22Rv1 (cell line): ENCODE results near the gene PCK2.

Experiments
- H3K27ac ChIP-seq: fragments of 450-650 bp; 2 replicates; pipeline ENCODE4 v1.5.1; 2017
- ZFX ChIP-seq: fragments of 450-650 bp; IDR thresholded peaks from 2 replicates; pipeline ENCODE4 v1.6.1; 2017; ENCODE audit warnings: antibody characterized with exemption, borderline replicate concordance
- TF ChIP-seq, protein P1 (sequence below): fragments of 450-650 bp; IDR thresholded peaks from 2 replicates; pipeline ENCODE4 v1.5.1; 2017; ENCODE audit warnings: mild to moderate bottlenecking

Gene PCK2

GRCh38 chr14:24069411-24069735 lies 24.7 kb upstream of the PCK2 start:
- TF ChIP-seq, protein P1, sequence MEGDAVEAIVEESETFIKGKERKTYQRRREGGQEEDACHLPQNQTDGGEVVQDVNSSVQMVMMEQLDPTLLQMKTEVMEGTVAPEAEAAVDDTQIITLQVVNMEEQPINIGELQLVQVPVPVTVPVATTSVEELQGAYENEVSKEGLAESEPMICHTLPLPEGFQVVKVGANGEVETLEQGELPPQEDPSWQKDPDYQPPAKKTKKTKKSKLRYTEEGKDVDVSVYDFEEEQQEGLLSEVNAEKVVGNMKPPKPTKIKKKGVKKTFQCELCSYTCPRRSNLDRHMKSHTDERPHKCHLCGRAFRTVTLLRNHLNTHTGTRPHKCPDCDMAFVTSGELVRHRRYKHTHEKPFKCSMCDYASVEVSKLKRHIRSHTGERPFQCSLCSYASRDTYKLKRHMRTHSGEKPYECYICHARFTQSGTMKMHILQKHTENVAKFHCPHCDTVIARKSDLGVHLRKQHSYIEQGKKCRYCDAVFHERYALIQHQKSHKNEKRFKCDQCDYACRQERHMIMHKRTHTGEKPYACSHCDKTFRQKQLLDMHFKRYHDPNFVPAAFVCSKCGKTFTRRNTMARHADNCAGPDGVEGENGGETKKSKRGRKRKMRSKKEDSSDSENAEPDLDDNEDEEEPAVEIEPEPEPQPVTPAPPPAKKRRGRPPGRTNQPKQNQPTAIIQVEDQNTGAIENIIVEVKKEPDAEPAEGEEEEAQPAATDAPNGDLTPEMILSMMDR = no peak
- no peak for TF ChIP-seq ZFX
- H3K27ac ChIP-seq = no peak overlapping the region

GRCh38 chr14:24070285-24071143 lies 23.6 kb upstream of the PCK2 start:
- H3K27ac ChIP-seq = no peak overlapping the region
- no peak for TF ChIP-seq ZFX
- TF ChIP-seq, protein P1 = no peak

DNA sequence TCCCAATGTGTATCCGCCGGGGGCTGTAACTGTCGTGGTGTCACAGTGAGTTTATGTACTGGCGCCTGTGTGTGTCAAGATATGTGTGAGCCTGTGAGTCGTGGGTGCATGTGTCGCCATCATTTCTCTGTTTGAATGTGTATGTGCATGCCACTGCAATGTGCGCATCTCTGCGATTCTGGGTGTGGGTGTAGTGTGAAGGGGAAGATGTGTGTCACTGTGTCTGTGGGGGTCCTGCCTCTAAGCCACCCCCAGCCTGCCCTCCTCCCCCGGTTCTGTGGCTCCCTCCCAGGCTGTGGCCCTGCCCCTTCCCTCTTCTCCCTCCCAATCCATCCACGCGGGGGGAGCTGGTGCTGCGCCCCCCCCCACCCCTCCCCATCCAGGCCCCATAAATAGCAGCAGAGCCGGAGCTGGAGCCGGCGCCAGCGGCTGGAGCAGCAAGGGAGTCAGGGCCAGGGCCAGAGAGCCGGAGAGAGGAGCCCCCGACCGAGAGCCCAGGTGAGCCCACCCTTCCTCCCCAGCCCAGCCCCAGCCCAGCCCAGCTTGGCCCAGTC lies 22.9 kb upstream of the PCK2 start, which contains the start of gene CPNE6:
Gene CPNE6, plus strand, starts transcription at position 419 of the 554 bp plus-strand sequence. CDS start 1,375 bp downstream, outside the sequence.
- TF ChIP-seq, protein P1 = no peak
- TF ChIP-seq ZFX = no peak
- no peak within 1 kb of the TSS for H3K27ac ChIP-seq

GRCh38 chr14:24071836-24072430 lies 22.2 kb upstream of the PCK2 start:
- H3K27ac ChIP-seq = no peak overlapping the region

GRCh38 chr14:24072436-24072835 lies 21.7 kb upstream of the PCK2 start:
- H3K27ac ChIP-seq = no peak overlapping the region
- TF ChIP-seq, protein P1 = no peak
- TF ChIP-seq ZFX = no peak

More at GRCh38 chr14:24071836-24072430, 22.2 kb upstream of the PCK2 start:
- no peak for TF ChIP-seq ZFX
- TF ChIP-seq, protein P1 = no peak

DNA sequence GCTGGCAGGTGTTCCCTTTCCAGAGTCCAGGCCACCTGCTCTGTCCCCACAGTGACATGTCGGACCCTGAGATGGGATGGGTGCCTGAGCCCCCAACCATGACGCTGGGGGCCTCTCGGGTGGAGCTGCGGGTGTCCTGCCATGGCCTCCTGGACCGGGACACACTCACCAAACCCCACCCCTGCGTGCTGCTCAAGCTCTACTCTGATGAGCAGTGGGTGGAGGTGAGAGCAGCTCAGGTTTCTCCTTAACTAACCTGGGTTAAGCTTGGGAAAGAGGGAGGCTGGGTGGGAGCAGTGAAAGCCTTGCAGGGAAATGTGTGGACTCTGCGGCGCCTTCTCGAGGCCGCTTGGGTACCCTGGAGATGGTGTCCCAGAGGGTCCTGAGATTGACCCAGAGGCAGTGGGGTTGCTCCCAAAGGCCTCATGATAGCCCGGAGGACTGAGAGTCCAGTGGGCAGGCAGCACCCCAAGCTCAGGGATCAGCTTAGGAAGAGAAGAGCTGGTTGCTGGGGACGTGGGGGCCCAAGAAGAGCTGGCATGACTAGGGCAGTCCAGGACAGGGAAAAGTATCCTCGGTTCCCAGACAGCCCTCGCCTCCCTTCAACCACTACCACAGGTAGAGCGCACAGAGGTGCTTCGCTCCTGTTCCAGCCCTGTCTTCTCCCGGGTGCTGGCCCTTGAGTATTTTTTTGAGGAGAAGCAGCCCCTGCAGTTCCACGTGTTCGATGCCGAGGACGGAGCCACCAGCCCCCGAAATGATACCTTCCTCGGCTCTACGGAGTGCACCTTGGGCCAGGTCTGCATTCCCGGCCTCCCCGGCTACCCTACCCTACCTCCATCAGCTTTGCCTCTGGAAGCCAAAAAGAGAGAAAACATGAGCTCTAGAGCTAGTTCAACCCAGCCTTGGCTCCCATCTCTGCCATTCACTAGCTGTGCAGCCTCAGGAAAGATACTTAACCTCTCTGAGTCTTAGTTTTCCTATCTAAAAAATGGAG lies 20.9 kb upstream of the PCK2 start:
- H3K27ac ChIP-seq = no peak overlapping the region

More for the DNA sequence above, 20.9 kb upstream of the PCK2 start:
- TF ChIP-seq ZFX = no peak
- TF ChIP-seq, protein P1 = no peak
